ENCODE data around the gene CHRM2. TPM values are rescaled to one million over a fixed set of nuclear protein-coding genes. Genes with fewer than 3 reads are reported as not detected.

The CHRM2 gene
- total and polyA plus RNA-seq, 2 of the 8 experiments (the other 6 are each of a cell fraction or from before 2014, with no cell fraction given), result 0.17 to 0.32 TPM

GRCh38 chr7:136976504-136977251, 108.2 kb downstream of the CHRM2 start:
- FAIRE-seq, result no peak
- Histone ChIP-seq H3K4ac (replicated peaks; ENCODE audit: insufficient read length, low read depth, low read length) (no peak overlapping the region), H3K18ac (ENCODE audit: extremely low read depth, low read length) (no peak overlapping the region), H2BK120ac (replicated peaks; ENCODE audit: low read depth, low read length) (no peak overlapping the region), H3K9ac (replicated peaks in 1 of 4; ENCODE audit: extremely low read depth in 1 of 4, low read depth in 3 of 4, low read length in 3 of 4) (no peak overlapping the region), H2AFZ (ENCODE audit: low read length) (no peak overlapping the region), H3K23ac (ENCODE audit: insufficient read length) (no peak overlapping the region), H3K56ac (replicated peaks; ENCODE audit: insufficient read length, low read depth, low read length) (no peak overlapping the region), H4K91ac (replicated peaks; ENCODE audit: insufficient read length, low read length) (no peak overlapping the region), H3K4me1 (replicated peaks in 1 of 4; ENCODE audit: control insufficient read depth in 3 of 4, insufficient read depth in 4 of 4, low read length in 3 of 4) (no peaks in the 10 kb centered on the region), H2BK15ac (ENCODE audit: low read length) (no peak overlapping the region), H3K4me3 (ENCODE audit: extremely low read depth in 1 of 4, insufficient read depth in 2 of 4, low read depth in 3 of 4, low read length in 4 of 4) (no peak overlapping the region), H3K14ac (ENCODE audit: insufficient read length) (no peak overlapping the region), H3K79me2 (ENCODE audit: control insufficient read depth in 1 of 2, insufficient read depth in 2 of 2, low read length in 2 of 2) (no peaks in the 10 kb centered on the region), H3K4me2 (ENCODE audit: insufficient read depth in 1 of 2, low read depth in 2 of 2, low read length in 2 of 2) (no peak overlapping the region), H4K8ac (ENCODE audit: extremely low read depth, insufficient read depth, low read length) (no peak overlapping the region), H4K20me1 (replicated peaks in 1 of 2; ENCODE audit: control insufficient read depth in 1 of 2, insufficient read depth in 2 of 2, low read length in 2 of 2) (no peaks in the 10 kb centered on the region), H2BK5ac (ENCODE audit: low read depth, low read length) (no peak overlapping the region), H3K27me3 (replicated peaks in 1 of 4; ENCODE audit: control insufficient read depth in 3 of 4, extremely low read depth in 1 of 4, insufficient read depth in 3 of 4, low read length in 3 of 4) (no peaks in the 10 kb centered on the region; a peak in 2 of 7 replicates), H3K79me1 (ENCODE audit: low read depth, low read length) (no peaks in the 10 kb centered on the region), H3K23me2 (ENCODE audit: low read depth, low read length) (peaks cover 7% of the 10 kb centered on the region; the same call in 1 of the 2 replicates), H3K27ac (ENCODE audit: low read depth, low read length) (no peak overlapping the region), H2AK5ac (ENCODE audit: low read depth, low read length) (no peak overlapping the region), H3K36me3 (ENCODE audit: control insufficient read depth in 2 of 4, insufficient read depth in 4 of 4, low read length in 3 of 4) (no peaks in the 10 kb centered on the region), H4K5ac (ENCODE audit: insufficient read length, low read depth, low read length) (no peak overlapping the region), H3K9me3 (ENCODE audit: insufficient read depth in 2 of 2, low read depth in 1 of 2, low read length in 1 of 2) (no peaks in the 10 kb centered on the region; a peak in 1 of 4 replicates), H2BK20ac (ENCODE audit: low read length) (no peak overlapping the region), H2BK12ac (ENCODE audit: low read depth, low read length) (no peak overlapping the region)
- ChIA-PET POLR2A (ENCODE audit: partially characterized antibody) (no interaction called here), CTCF (ENCODE audit: partially characterized antibody) (interaction anchor here (0.6 to 0.9 kb wide), 4 partner anchors 53 to 1054 kb away, joined by 3 read pairs; no protein-coding TSS in a partner anchor)
- no peak for DNase-seq (ENCODE audit: low read depth in 1 of 2, low spot score in 2 of 2)
- 70% methylated on average over 2 of the region's 2 CpGs; no CpG with 5 or more reads in 1 of the 2 experiments for WGBS, 2 experiments (ENCODE audit: extremely low coverage in 1 of 2, insufficient coverage in 1 of 2, insufficient read length in 1 of 2, insufficient replicate concordance in 2 of 2, low coverage in 1 of 2, low lambda C conversion rate in 2 of 2, missing lambda C conversion rate in 1 of 2)
- no peak for TF ChIP-seq TCF12 (IDR thresholded peaks at IDR 0.05; ENCODE audit: low read depth, low read length)
- TF ChIP-seq POU5F1 (IDR thresholded peaks at IDR 0.05; ENCODE audit: low read depth, low read length), result peak; percentile 69

Measured in H1 (cell line).